ENCODE measurements around the gene EBF3.
A peak's percentile ranks its signal among the peaks of the same experiment; 100 is the strongest.

Gene EBF3

DNA sequence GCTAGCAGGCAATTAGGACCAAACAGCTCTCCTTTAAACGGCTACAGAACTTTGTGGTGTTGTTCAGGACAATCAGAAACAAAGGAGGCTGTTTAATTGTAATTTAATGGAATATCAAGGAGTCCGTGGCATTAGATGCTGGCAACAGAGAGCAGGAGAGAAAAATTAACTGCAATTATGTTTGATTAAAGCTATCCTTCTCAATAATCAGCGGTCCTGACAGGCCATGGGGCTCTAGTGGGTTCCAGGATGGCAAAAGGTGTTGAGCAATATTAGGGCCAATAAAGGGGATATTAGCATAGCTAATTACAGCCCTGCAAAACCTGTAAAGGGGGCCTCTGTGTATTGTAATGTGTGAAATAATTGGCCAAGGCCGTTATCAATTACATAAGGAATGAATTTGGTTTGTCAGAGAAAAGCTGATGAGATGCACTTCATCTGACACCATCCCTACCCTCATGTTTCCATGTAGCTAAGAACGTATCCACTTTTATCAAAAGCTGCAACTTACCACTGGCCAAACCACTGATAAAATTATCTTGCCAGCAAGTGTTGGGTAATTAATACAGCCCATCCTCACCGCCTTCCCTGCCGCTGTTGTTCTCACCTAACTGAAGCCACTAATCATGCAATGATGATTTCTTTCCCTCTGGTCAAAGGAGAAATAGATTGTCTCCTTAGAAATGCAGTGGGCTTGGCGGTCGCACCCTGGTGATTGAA is 81.6 kb downstream of the EBF3 start:
- ChIA-PET POLR2A (no interaction called here), CTCF (no interaction called here)
- DNase-seq (ENCODE audit: low read depth, low spot score), result no peak
- no peak overlapping the region for H3K4me3 ChIP-seq (ENCODE audit: low read depth, low read length)
- TF ChIP-seq, protein P1, sequence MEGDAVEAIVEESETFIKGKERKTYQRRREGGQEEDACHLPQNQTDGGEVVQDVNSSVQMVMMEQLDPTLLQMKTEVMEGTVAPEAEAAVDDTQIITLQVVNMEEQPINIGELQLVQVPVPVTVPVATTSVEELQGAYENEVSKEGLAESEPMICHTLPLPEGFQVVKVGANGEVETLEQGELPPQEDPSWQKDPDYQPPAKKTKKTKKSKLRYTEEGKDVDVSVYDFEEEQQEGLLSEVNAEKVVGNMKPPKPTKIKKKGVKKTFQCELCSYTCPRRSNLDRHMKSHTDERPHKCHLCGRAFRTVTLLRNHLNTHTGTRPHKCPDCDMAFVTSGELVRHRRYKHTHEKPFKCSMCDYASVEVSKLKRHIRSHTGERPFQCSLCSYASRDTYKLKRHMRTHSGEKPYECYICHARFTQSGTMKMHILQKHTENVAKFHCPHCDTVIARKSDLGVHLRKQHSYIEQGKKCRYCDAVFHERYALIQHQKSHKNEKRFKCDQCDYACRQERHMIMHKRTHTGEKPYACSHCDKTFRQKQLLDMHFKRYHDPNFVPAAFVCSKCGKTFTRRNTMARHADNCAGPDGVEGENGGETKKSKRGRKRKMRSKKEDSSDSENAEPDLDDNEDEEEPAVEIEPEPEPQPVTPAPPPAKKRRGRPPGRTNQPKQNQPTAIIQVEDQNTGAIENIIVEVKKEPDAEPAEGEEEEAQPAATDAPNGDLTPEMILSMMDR (IDR thresholded peaks at IDR 0.05; ENCODE audit: insufficient read depth, low read length, missing control alignments), result no peak

DNA sequence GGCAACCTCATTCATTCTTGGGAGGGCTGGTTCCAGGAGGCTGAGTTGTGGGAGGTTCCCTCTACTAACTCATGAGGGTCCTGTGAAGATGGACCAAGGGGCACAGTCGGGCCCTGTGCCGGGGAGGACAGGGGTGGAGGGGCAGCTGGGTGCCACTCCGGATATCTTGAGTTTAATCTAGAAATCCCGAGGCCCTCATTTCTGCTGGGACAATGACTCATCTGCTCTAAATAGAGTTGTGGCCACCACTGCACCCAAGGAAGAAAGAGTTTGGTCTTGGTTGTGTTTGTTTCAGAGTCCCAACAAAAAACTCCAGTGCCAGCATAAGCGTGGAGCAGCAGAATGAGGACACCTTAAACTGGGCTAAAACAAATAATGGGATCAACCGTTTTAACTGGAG is 82.4 kb downstream of the EBF3 start:
- no peak for DNase-seq (ENCODE audit: low read depth, low spot score)

GRCh38 chr10:129880191-129880870 is 83.7 kb downstream of the EBF3 start:
- ChIA-PET CTCF (no interaction called here), POLR2A (no interaction called here)

More for the DNA sequence above, 82.4 kb downstream of the EBF3 start:
- TF ChIP-seq, protein P1 (IDR thresholded peaks at IDR 0.05; ENCODE audit: insufficient read depth, low read length, missing control alignments), result no peak
- ChIA-PET CTCF (no interaction called here), POLR2A (no interaction called here)
- H3K4me3 ChIP-seq (ENCODE audit: low read depth, low read length), result no peak overlapping the region

GRCh38 chr10:129879655-129880054 is 84.4 kb downstream of the EBF3 start:
- no peak for DNase-seq (ENCODE audit: low read depth, low spot score)
- no peak overlapping the region for H3K4me3 ChIP-seq (ENCODE audit: low read depth, low read length)
- CTCF ChIA-PET, result no interaction called here
- TF ChIP-seq, protein P1 (IDR thresholded peaks at IDR 0.05; ENCODE audit: insufficient read depth, low read length, missing control alignments), result no peak
- POLR2A ChIA-PET, result no interaction called here

More at GRCh38 chr10:129880191-129880870, 83.7 kb downstream of the EBF3 start:
- DNase-seq (ENCODE audit: low read depth, low spot score), result no peak
- no peak overlapping the region for H3K4me3 ChIP-seq (ENCODE audit: low read depth, low read length)
- TF ChIP-seq, protein P1 (IDR thresholded peaks at IDR 0.05; ENCODE audit: insufficient read depth, low read length, missing control alignments), result no peak

DNA sequence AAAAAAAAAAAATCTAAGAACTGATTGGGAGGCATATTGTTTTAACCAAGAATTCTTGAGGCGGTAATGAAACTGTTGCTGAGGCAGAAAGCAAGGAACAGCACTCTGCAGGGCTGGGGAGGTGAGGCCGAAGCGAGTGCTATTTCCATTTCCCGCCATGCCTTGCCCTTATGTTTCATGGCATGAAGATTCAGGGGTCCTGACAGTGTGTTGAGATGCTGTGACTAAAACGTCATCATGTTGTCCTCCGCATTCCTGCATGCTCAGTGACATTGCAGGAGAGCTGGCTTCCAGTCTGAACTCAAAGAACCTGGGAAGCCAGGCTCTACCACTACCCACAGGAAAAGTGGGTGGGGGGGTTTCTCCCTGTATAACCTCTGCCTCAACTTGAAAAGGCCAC is 85.2 kb downstream of the EBF3 start:
- CTCF ChIA-PET, result no interaction called here
- POLR2A ChIA-PET, result no interaction called here
- no peak overlapping the region for H3K4me3 ChIP-seq (ENCODE audit: low read depth, low read length)

GRCh38 chr10:129877773-129878371 is 86.2 kb downstream of the EBF3 start:
- ChIA-PET CTCF (no interaction called here), POLR2A (no interaction called here)
- no peak overlapping the region for H3K4me3 ChIP-seq (ENCODE audit: low read depth, low read length)
- TF ChIP-seq, protein P1 (IDR thresholded peaks at IDR 0.05; ENCODE audit: insufficient read depth, low read length, missing control alignments), result peak; percentile 10
- no peak for DNase-seq (ENCODE audit: low read depth, low spot score)

More for the DNA sequence above, 85.2 kb downstream of the EBF3 start:
- TF ChIP-seq, protein P1 (IDR thresholded peaks at IDR 0.05; ENCODE audit: insufficient read depth, low read length, missing control alignments), result no peak
- DNase-seq (ENCODE audit: low read depth, low spot score), result no peak

All from AG04449 (cell line).